Pancreas (tissue), 10 donors: ENCODE results near the gene FOLR1. TPM values are rescaled to one million over a fixed set of nuclear protein-coding genes. Genes with fewer than 3 reads are reported as not detected.
"Not testable (repeated sequence)": the region's sequence is repeated elsewhere in the genome, so short reads cannot be mapped to it uniquely, and the experiment has no call there.

Experiments used
- ATAC-seq, 4 donors: fragments of 200-7000 bp; cut with Tn5 transposase; one replicate each; pipeline versions ENCODE4 v1.8.0 to v1.9.1; 2020; ENCODE audit warnings: mild to moderate bottlenecking in 4 of 4, moderate library complexity in 4 of 4
- DNase-seq, 6 donors: peaks; one replicate each; pipeline ENCODE4 v3.0.0-alpha.2; 2020
- FAIRE-seq: peaks from 2 replicates; lab custom pipeline; 2012; peaks lifted over from hg19 to GRCh38; lab: Jason Lieb, UNC
- H3K27ac ChIP-seq, 4 donors: fragments of 200-600 bp; sonication (generic); 1 replicate in 3 of 4; 2 replicates in 1 of 4; pipeline versions ENCODE4 v1.5.0 to v1.8.0; 2020
- H3K27me3 ChIP-seq, 4 donors: fragments of 200-600 bp; one replicate each; pipeline ENCODE4 v1.8.0; 2021
- H3K36me3 ChIP-seq, 3 donors: fragments of 200-600 bp; sonication (generic) in 1 of 3; one replicate each; pipeline versions ENCODE4 v1.5.0 to v1.8.0; 2020 to 2021
- H3K4me1 ChIP-seq, 3 donors: fragments of 200-600 bp; one replicate each; pipeline ENCODE4 v1.8.0; 2021
- H3K4me3 ChIP-seq, 4 donors: fragments of 200-600 bp; sonication (generic) in 2 of 4; one replicate each; pipeline versions ENCODE4 v1.5.0 to v1.8.0; 2020 to 2021
- H3K9me3 ChIP-seq, 4 donors: fragments of 200-600 bp; one replicate each; pipeline ENCODE4 v1.8.0; 2021
- WGBS, 2 donors: extraction: QIAGEN DNeasy Blood & Tissue Kit; methylation state at CpG; one replicate each; pipeline ENCODE4 v1.1.7; 2013; 5-methylcytosine and 5-hydroxymethylcytosine counted together
- intact Hi-C, 3 donors: fragments of 100-400 bp; cut with DNase I; formaldehyde crosslinking; loops; one replicate each; pipeline versions ENCODE4 v1.11.1 to v1.14.2; 2022
- polyA plus RNA-seq, 2 donors: library from polyadenylated mRNA; stranded (reverse); fragments of 200-250 nt; gene quantifications; one replicate each; pipeline ENCODE4 v1.2.3, GENCODE V29; 2013
- total RNA-seq, 6 donors: library from RNA; stranded (reverse); fragmentation: NEBNext Ultra II Directional in 4 of 6; extraction: Animal tissue kit (Norgen Biotek cat#: 25700) in 4 of 6; gene quantifications; one replicate each; pipeline versions ENCODE4 v1.2.1 to v1.2.4, GENCODE V29; 2021 to 2023
- TF ChIP-seq, protein P1 (sequence below), 4 donors: fragments of 200-600 bp; sonication (generic) in 3 of 4; IDR thresholded peaks; one replicate each; pipeline versions ENCODE4 v1.5.0 to v1.8.0; 2021; ENCODE audit warnings: antibody characterized with exemption in 4 of 4
- donor health status: healthy with polysubstance abuse.
- donor health status: DM: no; HTN: no; CAD: no; lungs with moderate emphysema.
- donor health status: DM: no; HTN: no; CAD: no.
- donor health status: control.
- donor health status: control.
- donor health status: Bipolar disorder and iron deficiency.
- donor health status: DM: yes; HTN: yes; CAD: no.
- donor health status: DM: no; HTN: no; CAD: no.
- donor health status: DM: no; HTN: no; CAD: no.
- donor health status: DM: yes; HTN: yes; CAD: no.

Gene FOLR1
- total and polyA plus RNA-seq, 8 donors = 1.2 to 8.3 (median 4.5) TPM

DNA sequence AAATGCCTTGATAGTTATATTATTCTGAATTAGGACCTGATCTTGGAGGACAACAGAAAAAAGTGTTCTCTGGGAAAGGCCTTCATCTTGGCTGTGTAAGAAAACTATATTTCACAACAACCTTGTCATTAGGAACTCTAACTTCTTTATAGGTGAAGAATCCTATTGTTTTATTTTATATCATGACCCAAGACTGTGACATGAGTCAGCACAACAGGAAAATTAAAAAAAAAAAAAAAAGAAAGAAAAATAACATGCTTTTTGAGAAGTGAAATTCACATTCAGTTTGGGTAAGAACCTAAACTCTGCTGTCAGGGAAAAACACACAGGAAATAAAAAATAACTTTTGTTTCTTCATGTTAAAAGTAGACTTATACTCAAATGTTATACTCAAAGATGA lies 12.9 kb downstream of the FOLR1 start:
- no peak overlapping the region for H3K4me3 ChIP-seq
- ATAC-seq (no peak), DNase-seq (no peak), FAIRE-seq (no peak)
- H3K36me3 ChIP-seq = no peaks in the 10 kb centered on the region
- intact Hi-C loops = no loop called here
- TF ChIP-seq, protein P1, sequence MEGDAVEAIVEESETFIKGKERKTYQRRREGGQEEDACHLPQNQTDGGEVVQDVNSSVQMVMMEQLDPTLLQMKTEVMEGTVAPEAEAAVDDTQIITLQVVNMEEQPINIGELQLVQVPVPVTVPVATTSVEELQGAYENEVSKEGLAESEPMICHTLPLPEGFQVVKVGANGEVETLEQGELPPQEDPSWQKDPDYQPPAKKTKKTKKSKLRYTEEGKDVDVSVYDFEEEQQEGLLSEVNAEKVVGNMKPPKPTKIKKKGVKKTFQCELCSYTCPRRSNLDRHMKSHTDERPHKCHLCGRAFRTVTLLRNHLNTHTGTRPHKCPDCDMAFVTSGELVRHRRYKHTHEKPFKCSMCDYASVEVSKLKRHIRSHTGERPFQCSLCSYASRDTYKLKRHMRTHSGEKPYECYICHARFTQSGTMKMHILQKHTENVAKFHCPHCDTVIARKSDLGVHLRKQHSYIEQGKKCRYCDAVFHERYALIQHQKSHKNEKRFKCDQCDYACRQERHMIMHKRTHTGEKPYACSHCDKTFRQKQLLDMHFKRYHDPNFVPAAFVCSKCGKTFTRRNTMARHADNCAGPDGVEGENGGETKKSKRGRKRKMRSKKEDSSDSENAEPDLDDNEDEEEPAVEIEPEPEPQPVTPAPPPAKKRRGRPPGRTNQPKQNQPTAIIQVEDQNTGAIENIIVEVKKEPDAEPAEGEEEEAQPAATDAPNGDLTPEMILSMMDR (IDR thresholded peaks at IDR 0.05) = no peak
- no peaks in the 10 kb centered on the region for H3K4me1 ChIP-seq
- H3K9me3 ChIP-seq = no peaks in the 10 kb centered on the region
- H3K27me3 ChIP-seq = no peaks in the 10 kb centered on the region
- H3K27ac ChIP-seq = no peak overlapping the region

DNA sequence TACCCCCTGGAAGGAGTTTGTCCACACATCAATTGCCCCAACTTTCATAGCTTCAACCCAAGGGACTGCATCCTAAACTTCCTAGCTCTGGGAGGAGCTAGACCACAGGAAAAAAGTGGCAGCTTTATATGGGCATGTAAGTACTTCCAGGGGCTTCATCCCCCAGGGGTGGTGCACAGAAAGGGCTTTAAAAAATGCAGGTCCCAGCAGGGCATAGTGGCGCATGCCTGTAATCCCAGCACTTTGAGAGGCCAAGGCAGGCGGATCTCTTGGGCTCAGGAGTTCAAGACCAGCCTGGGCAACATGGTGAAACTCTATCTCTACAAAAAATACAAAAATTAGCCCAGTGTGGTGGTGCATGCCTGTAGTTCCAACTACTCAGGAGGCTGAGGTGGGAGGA lies 14.9 kb downstream of the FOLR1 start:
- WGBS, 2 donors = 81 to 84% methylated on average over 2 of the region's 2 CpGs
- not testable (repeated sequence) for H3K27ac ChIP-seq, H3K4me1 ChIP-seq

DNA sequence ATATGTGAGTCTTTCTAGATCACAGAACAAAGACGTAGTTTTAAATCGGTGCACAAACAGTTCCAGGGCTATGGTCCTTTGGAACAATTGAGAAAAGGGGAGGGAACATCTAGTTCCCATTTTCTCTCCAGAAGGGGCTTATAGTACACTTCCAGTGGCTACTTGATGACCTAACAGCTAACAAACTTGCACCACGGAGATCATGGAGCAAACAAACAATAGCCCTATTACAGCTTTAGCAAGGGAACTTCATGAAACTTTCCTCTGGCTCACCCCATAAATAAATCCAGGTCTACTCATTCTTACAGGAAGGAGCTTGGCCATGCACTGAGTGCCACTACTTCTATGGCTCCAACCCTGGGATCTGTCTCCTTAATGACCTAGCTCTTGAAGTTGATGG lies 16.3 kb downstream of the FOLR1 start:
- Histone ChIP-seq H3K4me1 (no peaks in the 10 kb centered on the region), H3K4me3 (no peak overlapping the region), H3K36me3 (no peaks in the 10 kb centered on the region), H3K27ac (no peak overlapping the region), H3K9me3 (no peaks in the 10 kb centered on the region), H3K27me3 (no peaks in the 10 kb centered on the region)
- TF ChIP-seq, protein P1 (IDR thresholded peaks at IDR 0.05) = no peak
- FAIRE-seq (no peak), DNase-seq (no peak), ATAC-seq (no peak)
- WGBS, 2 donors = 47 to 64% methylated on average over 3 of the region's 3 CpGs
- intact Hi-C loops = no loop called here

More for the DNA sequence above, 14.9 kb downstream of the FOLR1 start:
- intact Hi-C loops, H3K36me3 ChIP-seq, H3K9me3 ChIP-seq, FAIRE-seq, DNase-seq, H3K27me3 ChIP-seq, H3K4me3 ChIP-seq, ATAC-seq: not testable (repeated sequence)

DNA sequence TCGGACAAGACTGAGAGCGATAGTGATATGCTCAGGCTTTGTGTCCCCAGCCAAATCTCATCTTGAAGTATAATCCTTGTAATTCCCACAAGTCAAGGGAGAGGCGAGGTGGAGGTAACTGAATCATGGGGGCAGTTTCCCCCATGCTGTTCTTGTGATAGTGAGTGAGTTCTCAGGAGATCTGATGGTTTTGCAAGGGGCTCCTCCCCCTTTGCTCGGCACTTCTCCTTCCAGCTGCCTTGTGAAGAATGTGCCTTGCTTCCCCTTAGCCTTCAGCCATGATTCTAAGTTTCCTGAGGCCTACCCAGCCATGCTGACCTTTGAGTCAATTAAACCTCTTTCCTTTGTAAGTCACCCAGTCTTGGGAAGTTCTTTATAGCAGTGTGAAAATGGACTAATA lies 17.2 kb downstream of the FOLR1 start:
- TF ChIP-seq, protein P1 (IDR thresholded peaks at IDR 0.05) = no peak
- no peak for ATAC-seq
- intact Hi-C loops = no loop called here
- Histone ChIP-seq H3K9me3 (no peaks in the 10 kb centered on the region), H3K4me3 (no peak overlapping the region), H3K27ac (no peak overlapping the region), H3K27me3 (no peaks in the 10 kb centered on the region), H3K36me3 (no peaks in the 10 kb centered on the region), H3K4me1 (no peaks in the 10 kb centered on the region)
- 79 to 82% methylated on average over 4 of the region's 4 CpGs for WGBS, 2 donors
- DNase-seq = peak in 1 of 6 donors; percentile 1
- no peak for FAIRE-seq

DNA sequence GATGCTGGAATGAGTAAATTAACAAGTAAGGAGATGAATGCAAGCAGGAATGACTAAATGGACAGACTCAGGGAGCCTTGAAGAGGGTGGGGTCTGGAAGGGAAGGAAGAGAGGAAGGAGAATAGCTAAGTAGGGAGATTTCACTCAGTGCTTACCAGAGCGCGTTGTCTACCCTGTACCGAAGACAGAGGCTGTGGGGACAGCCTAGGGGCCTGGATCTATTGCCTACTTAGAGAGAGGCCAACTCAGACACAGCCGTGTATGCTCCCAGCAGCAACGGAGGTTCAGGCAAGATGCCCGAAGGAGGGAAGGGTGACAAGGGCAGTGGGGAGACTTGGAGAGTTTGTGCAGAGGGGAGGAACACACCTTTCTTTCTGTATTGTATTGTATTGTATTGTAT lies 24.7 kb downstream of the FOLR1 start, which contains the start of gene FOLR2:
Gene FOLR2 (plus strand): TSS at position 157 of the 400 bp plus-strand sequence. CDS start 1,791 bp downstream, outside the sequence.
- 76 to 83% methylated on average over 6 of the region's 6 CpGs for WGBS, 2 donors
- Histone ChIP-seq H3K4me1 (no peaks in the 10 kb centered on the region), H3K36me3 (no peaks in the 10 kb centered on the region), H3K9me3 (no peaks in the 10 kb centered on the region), H3K27ac (no peak within 1 kb of the TSS), H3K27me3 (no peaks in the 10 kb centered on the region), H3K4me3 (no peak within 1 kb of the TSS)
- TF ChIP-seq, protein P1 (IDR thresholded peaks at IDR 0.05) = no peak
- FAIRE-seq = no peak
- peak in 1 of 6 donors; percentile 47 for DNase-seq
- ATAC-seq = peak in 1 of 4 donors; percentile 29
- intact Hi-C loops = no loop called here
